Right atrium auricular region (tissue), 2 donors: ENCODE results near the gene ATRN. TPM values are rescaled to one million over a fixed set of nuclear protein-coding genes. Genes with fewer than 3 reads are reported as not detected.
"Not testable (repeated sequence)": the region's sequence is repeated elsewhere in the genome, so short reads cannot be mapped to it uniquely, and the experiment has no call there.

Experiments used
- DNase-seq: peaks from one replicate; pipeline ENCODE4 v3.0.0-alpha.2; 2019; ENCODE audit warnings: low spot score
- H3K27ac ChIP-seq, 2 donors: fragments of 200-600 bp; sonication (generic); 1 replicate in 1 of 2; 2 replicates in 1 of 2; pipeline ENCODE4 v1.5.1; 2016 to 2019
- H3K27me3 ChIP-seq, 2 donors: fragments of 200-600 bp; sonication (generic); one replicate each; pipeline versions ENCODE4 v1.5.1 to v1.6.0; 2017 to 2019
- H3K36me3 ChIP-seq: fragments of 200-600 bp; sonication (generic); one replicate; pipeline ENCODE4 v1.5.1; 2016
- H3K4me1 ChIP-seq, 2 donors: fragments of 200-600 bp; sonication (generic); one replicate each; pipeline versions ENCODE4 v1.5.1 to v1.6.0; 2017 to 2019
- H3K4me3 ChIP-seq, 2 donors: fragments of 200-600 bp; sonication (generic); 1 replicate in 1 of 2; 2 replicates in 1 of 2; pipeline ENCODE4 v1.5.1; 2017 to 2019; ENCODE audit warnings: mild to moderate bottlenecking in 1 of 2, moderate library complexity in 1 of 2
- H3K9me3 ChIP-seq, 2 donors: fragments of 200-600 bp; sonication (generic); one replicate each; pipeline ENCODE4 v1.5.1; 2019
- CTCF ChIP-seq, 2 donors: fragments of 200-600 bp; sonication (generic); IDR thresholded peaks; one replicate each; pipeline ENCODE4 v1.5.1; 2019; ENCODE audit warnings: antibody characterized with exemption in 2 of 2
- total RNA-seq, 2 donors: library from RNA; depleted of rRNA; stranded (reverse); fragments of >200 nt; gene quantifications; one replicate each; pipeline ENCODE4 v1.1.0, GENCODE V29; 2016

ATRN gene
- total RNA-seq, 2 donors from 2014 or later = 22.5 to 28.1 TPM

GRCh38 chr20:3510110-3510509 is 39.3 kb downstream of the ATRN start:
- H3K9me3 ChIP-seq = no peaks in the 10 kb centered on the region
- no peak overlapping the region for H3K27ac ChIP-seq

GRCh38 chr20:3512239-3512638 is 41.4 kb downstream of the ATRN start:
- not testable (repeated sequence) for DNase-seq, H3K9me3 ChIP-seq, H3K4me3 ChIP-seq, H3K36me3 ChIP-seq, H3K27ac ChIP-seq, H3K4me1 ChIP-seq, H3K27me3 ChIP-seq

More at GRCh38 chr20:3510110-3510509, 39.3 kb downstream of the ATRN start:
- no peak for TF ChIP-seq CTCF (IDR thresholded peaks at IDR 0.05)
- H3K36me3 ChIP-seq = no peaks in the 10 kb centered on the region
- no peaks in the 10 kb centered on the region for H3K4me1 ChIP-seq
- no peak for DNase-seq
- no peak overlapping the region for H3K4me3 ChIP-seq
- no peaks in the 10 kb centered on the region for H3K27me3 ChIP-seq

- Histone ChIP-seq H3K4me1 (no peaks in the 10 kb centered on the region), H3K27me3 (no peaks in the 10 kb centered on the region), H3K4me3 (no peak overlapping the region), H3K36me3 (no peaks in the 10 kb centered on the region), H3K9me3 (no peaks in the 10 kb centered on the region), H3K27ac (no peak overlapping the region)
- TF ChIP-seq CTCF (IDR thresholded peaks at IDR 0.05) = no peak
- no peak for DNase-seq
Observed at GRCh38 chr20:3514012-3514642, 43.3 kb downstream of the ATRN start.

GRCh38 chr20:3515379-3516170 is 44.8 kb downstream of the ATRN start:
- no peak for TF ChIP-seq CTCF (IDR thresholded peaks at IDR 0.05)
- H3K36me3 ChIP-seq = no peaks in the 10 kb centered on the region
- H3K4me3 ChIP-seq = no peak overlapping the region
- H3K4me1 ChIP-seq = no peaks in the 10 kb centered on the region
- H3K27ac ChIP-seq = no peak overlapping the region
- H3K9me3 ChIP-seq = no peaks in the 10 kb centered on the region
- DNase-seq = no peak
- H3K27me3 ChIP-seq = no peaks in the 10 kb centered on the region

- Histone ChIP-seq H3K27me3 (no peaks in the 10 kb centered on the region), H3K4me3 (no peak overlapping the region), H3K4me1 (no peaks in the 10 kb centered on the region), H3K9me3 (no peaks in the 10 kb centered on the region), H3K27ac (no peak overlapping the region), H3K36me3 (peaks cover 7% of the 10 kb centered on the region)
- no peak for TF ChIP-seq CTCF (IDR thresholded peaks at IDR 0.05)
- DNase-seq = no peak
Observed at GRCh38 chr20:3521852-3522740, 51.3 kb downstream of the ATRN start.

- H3K4me1 ChIP-seq = not testable (repeated sequence)
Observed at GRCh38 chr20:3524696-3525095, 53.9 kb downstream of the ATRN start.

More at GRCh38 chr20:3524696-3525095, 53.9 kb downstream of the ATRN start:
- not testable (repeated sequence) for H3K9me3 ChIP-seq, H3K4me3 ChIP-seq, H3K27me3 ChIP-seq, H3K27ac ChIP-seq, DNase-seq, H3K36me3 ChIP-seq
